Ammon's horn (tissue), 1 donor: Measurements from ENCODE around the gene FAM13A.

ENCODE experiments used
- DNase-seq: peaks from one replicate; pipeline ENCODE4 v3.0.0-alpha.2; 2016; ENCODE audit warnings: low spot score

Gene FAM13A

GRCh38 chr4:88810325-88810724 lies 246.7 kb downstream of the FAM13A start:
- no peak for DNase-seq

- DNase-seq = no peak
These were observed 247.3 kb downstream of the FAM13A start for GRCh38 chr4:88809576-88810219.

- DNase-seq = no peak
These were observed 247.9 kb downstream of the FAM13A start for GRCh38 chr4:88809101-88809500.

GRCh38 chr4:88807499-88807898 lies 249.5 kb downstream of the FAM13A start:
- DNase-seq = no peak

GRCh38 chr4:88804234-88804633 lies 252.8 kb downstream of the FAM13A start:
- no peak for DNase-seq

GRCh38 chr4:88803600-88804096 lies 253.3 kb downstream of the FAM13A start:
- peak; percentile 53 for DNase-seq

- DNase-seq = no peak
These were observed 254.2 kb downstream of the FAM13A start for GRCh38 chr4:88802585-88803286.

GRCh38 chr4:88802138-88802537 lies 254.8 kb downstream of the FAM13A start:
- no peak for DNase-seq

GRCh38 chr4:88799900-88800299 lies 257.1 kb downstream of the FAM13A start:
- no peak for DNase-seq

- no peak for DNase-seq
These were observed 259.3 kb downstream of the FAM13A start for GRCh38 chr4:88797725-88798124.

GRCh38 chr4:88796545-88796944 lies 260.4 kb downstream of the FAM13A start:
- DNase-seq = no peak

- DNase-seq = no peak
These were observed 262.0 kb downstream of the FAM13A start for GRCh38 chr4:88794952-88795351.

- no peak for DNase-seq
These were observed 262.8 kb downstream of the FAM13A start for GRCh38 chr4:88794087-88794690.

- DNase-seq = no peak
These were observed 263.5 kb downstream of the FAM13A start for GRCh38 chr4:88793475-88793874.

GRCh38 chr4:88792821-88793220 lies 264.2 kb downstream of the FAM13A start:
- no peak for DNase-seq

GRCh38 chr4:88792268-88792781 lies 264.7 kb downstream of the FAM13A start:
- DNase-seq = no peak

- no peak for DNase-seq
These were observed 265.7 kb downstream of the FAM13A start for GRCh38 chr4:88791274-88791673.

GRCh38 chr4:88788895-88789294 lies 268.1 kb downstream of the FAM13A start:
- DNase-seq = no peak

GRCh38 chr4:88788424-88788823 lies 268.6 kb downstream of the FAM13A start:
- DNase-seq = no peak

GRCh38 chr4:88786011-88786410 lies 271.0 kb downstream of the FAM13A start:
- no peak for DNase-seq

GRCh38 chr4:88780389-88780788 lies 276.6 kb downstream of the FAM13A start:
- no peak for DNase-seq

GRCh38 chr4:88779431-88779830 lies 277.6 kb downstream of the FAM13A start:
- no peak for DNase-seq

GRCh38 chr4:88775529-88775928 lies 281.5 kb downstream of the FAM13A start:
- DNase-seq = no peak
